HG03558 (cell line): ENCODE data around the gene GSX1.

Experiments
- ATAC-seq: cut with Tn5 transposase; IDR thresholded peaks from one replicate; pipeline ENCODE4 v1.9.1; 2021; ENCODE audit warnings: moderate number of reproducible peaks; ENCODE audit not compliant: unreplicated experiment; ENCODE audit errors: extremely low read depth

Gene GSX1

DNA sequence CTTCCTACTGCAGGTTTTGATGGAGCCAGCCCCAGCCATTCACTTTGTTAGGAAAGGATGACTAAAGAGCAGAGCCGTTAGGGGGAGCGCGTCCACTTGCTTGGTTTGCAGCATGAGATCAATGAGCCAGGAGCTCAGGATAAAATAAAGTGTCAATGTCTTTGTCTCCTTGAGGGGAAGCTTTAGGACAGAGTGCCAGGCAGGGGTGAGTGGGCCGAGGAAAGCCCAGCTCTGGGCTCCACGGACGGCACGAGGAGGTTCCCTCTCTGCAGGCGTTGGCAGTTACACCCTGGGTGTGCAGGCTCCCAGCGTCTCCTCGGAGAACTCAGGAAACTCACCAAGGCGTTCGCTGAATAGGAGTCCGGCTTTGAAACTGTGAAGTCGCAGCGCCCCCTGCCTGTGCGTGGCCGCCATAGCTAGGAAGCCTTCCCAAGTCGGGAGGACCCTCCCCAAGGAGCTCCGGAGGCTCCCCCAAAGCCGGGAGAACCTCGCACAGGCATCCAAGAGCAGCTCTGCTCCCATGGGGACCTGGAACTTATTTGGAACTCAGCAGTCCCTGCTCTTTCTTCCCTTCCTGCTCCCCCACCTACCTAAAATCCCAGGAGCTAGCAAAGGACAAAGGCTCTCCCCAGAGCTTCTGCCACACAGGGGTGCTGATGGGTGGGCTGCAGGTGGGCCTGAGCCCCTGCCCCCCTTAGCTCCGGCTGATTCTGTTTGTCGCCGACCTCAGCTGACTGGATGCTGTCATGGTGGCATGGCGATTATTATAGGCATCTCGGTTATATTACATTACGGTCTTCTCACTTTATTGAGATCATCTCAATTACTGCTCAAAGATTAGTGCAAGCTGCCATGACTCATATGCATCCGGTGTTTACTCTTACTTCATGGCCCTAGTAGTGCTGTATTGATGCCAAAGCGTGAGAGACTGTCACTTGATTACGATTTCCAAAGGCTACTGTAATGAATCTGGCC lies 34.4 kb downstream of the GSX1 start:
- ATAC-seq: no peak

GRCh38 chr13:27827646-27828045 lies 35.4 kb downstream of the GSX1 start:
- no peak for ATAC-seq

- ATAC-seq: no peak
Observed at GRCh38 chr13:27830010-27830409, 37.7 kb downstream of the GSX1 start.

GRCh38 chr13:27833206-27833605 lies 40.9 kb downstream of the GSX1 start:
- no peak for ATAC-seq

DNA sequence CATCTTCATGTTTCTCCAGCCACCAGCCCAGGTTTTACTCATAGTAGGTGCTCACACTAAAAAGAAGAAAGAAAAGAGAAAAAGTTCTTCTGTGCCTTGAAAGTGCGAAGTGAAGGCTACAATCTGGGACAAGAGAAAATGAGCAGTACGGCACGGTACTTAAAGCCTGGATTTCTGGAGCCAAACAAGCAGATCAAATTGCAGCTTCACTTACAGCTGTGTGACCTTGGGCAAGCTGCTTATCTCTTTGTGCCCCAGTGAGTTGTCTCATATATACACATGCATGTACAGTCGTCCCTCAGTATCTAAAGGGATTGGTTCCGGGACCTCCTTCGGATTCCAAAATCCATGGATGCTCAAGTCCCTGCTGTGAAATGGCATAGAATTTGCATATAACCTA lies 41.8 kb downstream of the GSX1 start:
- ATAC-seq: no peak

- no peak for ATAC-seq
Observed at GRCh38 chr13:27835799-27836198, 43.5 kb downstream of the GSX1 start.

GRCh38 chr13:27839809-27840467 lies 47.7 kb downstream of the GSX1 start:
- ATAC-seq: no peak

DNA sequence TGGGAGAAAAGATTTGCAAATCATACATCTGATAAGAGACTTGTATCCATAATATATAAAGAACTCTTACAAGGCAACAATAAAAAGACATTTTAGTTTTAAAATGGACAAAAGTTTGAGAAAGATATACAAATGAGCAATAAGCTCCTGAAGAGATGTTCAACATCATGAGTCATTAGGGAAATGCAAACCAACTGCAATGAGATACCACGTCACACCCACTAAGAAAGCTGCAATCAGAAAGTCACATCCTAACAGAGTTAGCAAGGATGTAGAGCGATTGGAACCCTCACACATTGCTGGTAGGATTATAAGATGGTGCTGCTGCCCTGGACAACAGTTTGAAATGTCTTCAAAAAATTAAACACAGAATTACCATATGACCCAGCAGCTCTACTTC lies 50.3 kb downstream of the GSX1 start:
- no peak for ATAC-seq
